ENCODE results near the gene CFAP298.

CFAP298 gene

GRCh38 chr21:32580949-32581348, 31.2 kb downstream of the CFAP298 start:
- no peak for TF ChIP-seq CTCF (conservative IDR thresholded peaks at IDR 0.05; ENCODE audit: low read depth)
- no peak for DNase-seq (ENCODE audit: low spot score)
- ChIA-PET CTCF (no interaction called here), POLR2A (ENCODE audit: low non-redundant PET) (no interaction called here)
- no peak overlapping the region for H3K27ac ChIP-seq

- TF ChIP-seq CTCF (conservative IDR thresholded peaks at IDR 0.05; ENCODE audit: low read depth): no peak
- no peak overlapping the region for H3K27ac ChIP-seq
- CTCF ChIA-PET: interaction anchor here (0.6 to 0.7 kb wide), 2 partner anchors 233 to 257 kb away, joined by 3 read pairs; no protein-coding TSS in a partner anchor
- POLR2A ChIA-PET (ENCODE audit: low non-redundant PET): no interaction called here
- no peak for DNase-seq (ENCODE audit: low spot score)
Observed at GRCh38 chr21:32578107-32578691, 34.0 kb downstream of the CFAP298 start.

GRCh38 chr21:32576011-32576410, 36.2 kb downstream of the CFAP298 start:
- CTCF ChIA-PET: interaction anchor here (1.3 kb wide), 1 partner anchor 25 kb away, joined by 4 read pairs; no protein-coding TSS in a partner anchor
- TF ChIP-seq CTCF (conservative IDR thresholded peaks at IDR 0.05; ENCODE audit: low read depth): no peak
- no peak overlapping the region for H3K27ac ChIP-seq
- POLR2A ChIA-PET (ENCODE audit: low non-redundant PET): no interaction called here
- DNase-seq (ENCODE audit: low spot score): no peak

GRCh38 chr21:32574946-32575925, 36.9 kb downstream of the CFAP298 start:
- no peak overlapping the region for H3K27ac ChIP-seq
- ChIA-PET POLR2A (ENCODE audit: low non-redundant PET) (no interaction called here), CTCF (interaction anchor here (1.3 kb wide), 1 partner anchor 26 kb away, joined by 4 read pairs; no protein-coding TSS in a partner anchor)
- DNase-seq (ENCODE audit: low spot score): no peak
- no peak for TF ChIP-seq CTCF (conservative IDR thresholded peaks at IDR 0.05; ENCODE audit: low read depth)

- 0 out of 2 replicates have a peak overlapping the region, but pooled peaks have one; percentile 8 for H3K27ac ChIP-seq
- CTCF ChIA-PET: no interaction called here
- POLR2A ChIA-PET (ENCODE audit: low non-redundant PET): no interaction called here
- no peak for DNase-seq (ENCODE audit: low spot score)
- no peak for TF ChIP-seq CTCF (conservative IDR thresholded peaks at IDR 0.05; ENCODE audit: low read depth)
Observed at GRCh38 chr21:32572574-32573420, 39.4 kb downstream of the CFAP298 start.

GRCh38 chr21:32570456-32570855, 41.7 kb downstream of the CFAP298 start:
- TF ChIP-seq CTCF (conservative IDR thresholded peaks at IDR 0.05; ENCODE audit: low read depth): no peak
- H3K27ac ChIP-seq: no peak overlapping the region
- ChIA-PET CTCF (interaction anchor here (0.7 to 1.0 kb wide), 4 partner anchors 9 to 52 kb away, joined by 3 read pairs; no protein-coding TSS in a partner anchor), POLR2A (ENCODE audit: low non-redundant PET) (no interaction called here)
- DNase-seq (ENCODE audit: low spot score): no peak

Measured in RWPE1 (cell line).